ENCODE measurements around the gene ADGRD2. TPM values are rescaled to one million over a fixed set of nuclear protein-coding genes. Genes with fewer than 3 reads are reported as not detected.

Gene ADGRD2
- total RNA-seq, 4 donors from 2014 or later, result 0.35 TPM; not detected in 3

Other genes starting within 250 kb of the ADGRD2 start
- gene NEK6, start 192.5 kb upstream of the ADGRD2 start, total RNA-seq, result 10 to 100 TPM in 2 of 4 donors, 1 to 10 TPM in 2; 2.0 to 15.3 (median 7.3) TPM
- gene PSMB7, start 35.0 kb upstream of the ADGRD2 start, total RNA-seq, result 100 to 1,000 TPM; 114 to 229 (median 170) TPM
- not detected for gene NR5A1, start 56.9 kb downstream of the ADGRD2 start, total RNA-seq